Heart right ventricle (tissue), 16 donors: Measurements from ENCODE around the gene MXD1. TPM values are rescaled to one million over a fixed set of nuclear protein-coding genes. Genes with fewer than 3 reads are reported as not detected.

Source experiments
- ATAC-seq, 8 donors: fragments of 200-7000 bp; cut with Tn5 transposase; one replicate each; pipeline ENCODE4 v1.9.1; 2020; ENCODE audit warnings: mild to moderate bottlenecking in 8 of 8, moderate library complexity in 8 of 8, moderate number of reproducible peaks in 1 of 8
- DNase-seq, 2 donors: peaks; one replicate each; pipeline ENCODE4 v3.0.0-alpha.2; 2020
- H3K27ac ChIP-seq, 10 donors: fragments of 200-600 bp; sonication (generic) in 2 of 10; one replicate each; pipeline versions ENCODE4 v1.5.0 to v1.8.0; 2020 to 2022; ENCODE audit warnings: mild to moderate bottlenecking in 3 of 10
- H3K27me3 ChIP-seq, 7 donors: fragments of 200-600 bp; one replicate each; pipeline ENCODE4 v1.8.0; 2021 to 2022; ENCODE audit warnings: mild to moderate bottlenecking in 2 of 7
- H3K36me3 ChIP-seq, 9 donors: fragments of 200-600 bp; sonication (generic) in 1 of 9; one replicate each; pipeline versions ENCODE4 v1.5.0 to v1.8.0; 2020 to 2022; ENCODE audit warnings: mild to moderate bottlenecking in 2 of 9
- H3K4me1 ChIP-seq, 9 donors: fragments of 200-600 bp; sonication (generic) in 1 of 9; one replicate each; pipeline versions ENCODE4 v1.5.0 to v1.8.0; 2020 to 2022; ENCODE audit warnings: mild to moderate bottlenecking in 4 of 9
- H3K4me3 ChIP-seq, 10 donors: fragments of 200-600 bp; sonication (generic) in 2 of 10; one replicate each; pipeline versions ENCODE4 v1.5.0 to v1.8.0; 2020 to 2022; ENCODE audit warnings: mild to moderate bottlenecking in 7 of 10, moderate library complexity in 2 of 10
- H3K9me3 ChIP-seq, 11 donors: fragments of 200-600 bp in 10 of 11; sonication (generic) in 2 of 11; one replicate each; pipeline versions ENCODE4 v1.5.0 to v1.8.0; 2013 to 2022; ENCODE audit warnings: mild to moderate bottlenecking in 2 of 11, control low read depth in 1 of 11, moderate library complexity in 1 of 11
- WGBS, 2 donors: extraction: QIAGEN DNeasy Blood & Tissue Kit; methylation state at CpG; one replicate each; pipeline ENCODE4 v1.1.7; 2013; ENCODE audit warnings: inconsistent platforms in 1 of 2; 5-methylcytosine and 5-hydroxymethylcytosine counted together
- intact Hi-C, 10 donors: fragments of 100-400 bp; cut with DNase I; formaldehyde crosslinking; loops; one replicate each; pipeline versions ENCODE4 v1.11.1 to v1.14.2; 2022
- polyA plus RNA-seq, 2 donors: library from polyadenylated mRNA; stranded (reverse); fragments of 200-250 nt; gene quantifications; one replicate each; pipeline ENCODE4 v1.2.3, GENCODE V29; 2013
- total RNA-seq, 10 donors: library from RNA; stranded (reverse); fragmentation: NEBNext Ultra II Directional in 3 of 10; extraction: Animal tissue kit (Norgen Biotek cat#: 25700) in 3 of 10; gene quantifications; one replicate each; pipeline versions ENCODE4 v1.2.1 to v1.2.4, GENCODE V29; 2021 to 2023
- TF ChIP-seq, protein P1 (sequence below), 9 donors: fragments of 200-600 bp; sonication (generic) in 2 of 9; IDR thresholded peaks; one replicate each; pipeline versions ENCODE4 v1.5.0 to v1.8.0; 2021 to 2022; ENCODE audit warnings: antibody characterized with exemption in 9 of 9, mild to moderate bottlenecking in 5 of 9, moderate library complexity in 1 of 9
- donor health status: Arrhythmogenic right ventricular cardiomyopathy.
- donor health status: ischemic (EF 13 %, LVEDD 7.1; RV severe dilation, severe dysfunction).
- donor health status: healthy with polysubstance abuse.
- donor health status: DM: no; HTN: yes; CAD: no.
- donor health status: DM: no; HTN: no; CAD: no.
- donor health status: ischemic (EF 25% LVEDD 6.9; RV normal size, moderate dysfunction).
- donor health status: ischemic (EF 25% LVEDD 5.7; RV mildly dilated, moderate dysfunction).
- donor health status: healthy.
- donor health status: DM: yes; HTN: yes; CAD: no.
- donor health status: Ischemic cardiomyopathy.
- donor health status: ischemic (EF 35%, LVEDD 5.7; RV mildly dilated, moderate dysfunction).
- donor health status: nonischemic (EF 11% LVEDD 7.7; RV severe dilation, severe dysfunction).
- donor health status: DM: yes; HTN: yes; CAD: no.
- donor health status: PGD.
- donor health status: ischemic (EF 29% LVEDD 5.4; RV normal size, mild dysfunction).
- donor health status: nonischemic (EF 23%, LVEDD 6.1; RV moderate dilation, normal function).

The MXD1 gene
- total and polyA plus RNA-seq, 12 donors: 2.0 to 11.6 (median 5.9) TPM

GRCh38 chr2:69968609-69969008 lies 53.7 kb downstream of the MXD1 start:
- Histone ChIP-seq H3K9me3 (no peaks in the 10 kb centered on the region), H3K27ac (no peak overlapping the region), H3K36me3 (no peaks in the 10 kb centered on the region), H3K4me3 (no peak overlapping the region), H3K27me3 (no peaks in the 10 kb centered on the region), H3K4me1 (peaks cover 0 to 3% (median 0%) of the 10 kb centered on the region in 9 donors)
- WGBS, 2 donors: 88 to 90% methylated on average over 10 of the region's 10 CpGs
- ATAC-seq (no peak), DNase-seq (no peak)
- TF ChIP-seq, protein P1, sequence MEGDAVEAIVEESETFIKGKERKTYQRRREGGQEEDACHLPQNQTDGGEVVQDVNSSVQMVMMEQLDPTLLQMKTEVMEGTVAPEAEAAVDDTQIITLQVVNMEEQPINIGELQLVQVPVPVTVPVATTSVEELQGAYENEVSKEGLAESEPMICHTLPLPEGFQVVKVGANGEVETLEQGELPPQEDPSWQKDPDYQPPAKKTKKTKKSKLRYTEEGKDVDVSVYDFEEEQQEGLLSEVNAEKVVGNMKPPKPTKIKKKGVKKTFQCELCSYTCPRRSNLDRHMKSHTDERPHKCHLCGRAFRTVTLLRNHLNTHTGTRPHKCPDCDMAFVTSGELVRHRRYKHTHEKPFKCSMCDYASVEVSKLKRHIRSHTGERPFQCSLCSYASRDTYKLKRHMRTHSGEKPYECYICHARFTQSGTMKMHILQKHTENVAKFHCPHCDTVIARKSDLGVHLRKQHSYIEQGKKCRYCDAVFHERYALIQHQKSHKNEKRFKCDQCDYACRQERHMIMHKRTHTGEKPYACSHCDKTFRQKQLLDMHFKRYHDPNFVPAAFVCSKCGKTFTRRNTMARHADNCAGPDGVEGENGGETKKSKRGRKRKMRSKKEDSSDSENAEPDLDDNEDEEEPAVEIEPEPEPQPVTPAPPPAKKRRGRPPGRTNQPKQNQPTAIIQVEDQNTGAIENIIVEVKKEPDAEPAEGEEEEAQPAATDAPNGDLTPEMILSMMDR (IDR thresholded peaks at IDR 0.05): no peak
- intact Hi-C loops: no loop called here

DNA sequence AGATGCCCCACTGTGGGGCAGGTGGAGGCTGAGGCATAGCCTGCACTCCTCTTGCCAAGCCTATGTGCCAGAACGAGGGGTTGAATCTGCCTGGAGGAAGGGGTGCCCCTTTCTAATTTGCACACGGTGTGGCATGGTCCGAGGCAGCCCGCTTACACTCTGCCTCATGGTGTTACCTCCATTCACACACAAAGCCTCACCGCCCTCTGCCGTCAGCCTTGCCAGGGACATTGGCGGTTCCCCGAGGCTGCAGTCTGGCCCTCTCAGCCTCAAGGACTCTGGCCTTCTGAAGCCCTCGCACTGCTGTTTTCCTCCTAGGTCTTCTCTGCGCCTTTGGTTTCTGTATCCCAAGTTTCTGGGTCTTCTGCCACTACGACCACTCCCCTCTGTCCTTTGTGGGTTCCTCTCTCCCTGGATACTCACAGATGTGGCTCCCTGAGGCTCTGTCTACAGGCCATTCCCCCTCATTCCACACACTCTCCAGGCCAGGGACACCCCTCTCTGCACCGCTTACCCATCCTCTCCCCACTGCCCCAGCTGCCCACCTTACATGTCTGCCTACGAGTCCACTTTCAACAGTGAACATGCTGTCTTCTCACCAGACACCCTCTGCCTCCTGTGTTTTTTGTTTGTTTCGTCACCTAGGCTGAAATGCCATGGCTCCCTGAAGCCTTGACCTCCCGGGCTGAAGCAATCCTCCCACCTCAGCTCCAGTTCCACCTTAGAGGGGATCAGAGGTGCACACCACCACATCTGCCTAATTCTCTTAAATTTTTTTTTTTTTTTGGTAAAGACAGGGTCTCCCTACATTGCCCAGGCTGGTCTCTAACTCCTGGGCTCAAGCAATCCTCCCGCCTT lies 54.4 kb downstream of the MXD1 start:
- Histone ChIP-seq H3K4me1 (peaks cover 0 to 4% (median 0%) of the 10 kb centered on the region in 9 donors), H3K4me3 (no peak overlapping the region), H3K27ac (no peak overlapping the region), H3K27me3 (no peaks in the 10 kb centered on the region), H3K36me3 (no peaks in the 10 kb centered on the region), H3K9me3 (no peaks in the 10 kb centered on the region)
- TF ChIP-seq, protein P1 (IDR thresholded peaks at IDR 0.05): no peak
- intact Hi-C loops: no loop called here
- 91% methylated on average over 16 of the region's 16 CpGs for whole genome bisulfite sequencing, 2 donors
- no peak for ATAC-seq
- no peak for DNase-seq

GRCh38 chr2:69969991-69970390 lies 55.1 kb downstream of the MXD1 start:
- intact Hi-C loops: no loop called here
- Histone ChIP-seq H3K27me3 (no peaks in the 10 kb centered on the region), H3K27ac (no peak overlapping the region), H3K36me3 (no peaks in the 10 kb centered on the region), H3K9me3 (no peaks in the 10 kb centered on the region), H3K4me3 (no peak overlapping the region), H3K4me1 (peaks cover 0 to 6% (median 0%) of the 10 kb centered on the region in 9 donors)
- ATAC-seq: no peak
- no peak for DNase-seq
- TF ChIP-seq, protein P1 (IDR thresholded peaks at IDR 0.05): no peak
- 67 to 73% methylated on average over 4 of the region's 4 CpGs for WGBS, 2 donors

DNA sequence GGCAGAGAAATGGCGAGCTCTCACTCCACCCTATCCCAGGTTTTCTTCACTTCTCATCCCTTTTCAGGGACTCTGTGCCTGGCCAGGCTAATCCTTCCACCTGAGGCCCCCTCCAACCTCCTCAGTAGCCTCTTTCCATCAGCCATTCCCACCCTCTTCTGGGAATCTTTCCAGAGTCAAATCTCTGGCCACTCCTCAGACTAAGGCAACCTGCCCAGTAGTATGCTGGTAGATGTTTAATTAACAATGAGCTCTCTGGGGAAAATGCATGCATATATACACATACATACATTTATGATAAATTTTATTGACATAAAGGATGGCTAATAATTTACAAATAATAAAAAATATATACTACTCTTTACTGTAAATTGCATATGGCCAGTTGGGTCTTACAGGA lies 57.9 kb downstream of the MXD1 start:
- peaks cover 0 to 17% (median 0%) of the 10 kb centered on the region in 9 donors for H3K4me1 ChIP-seq
- H3K36me3 ChIP-seq: no peaks in the 10 kb centered on the region
- 94 to 97% methylated on average over 1 of the region's 1 CpG for WGBS, 2 donors
- no peaks in the 10 kb centered on the region for H3K9me3 ChIP-seq
- DNase-seq: no peak
- no peak for ATAC-seq
- no peaks in the 10 kb centered on the region for H3K27me3 ChIP-seq
- H3K4me3 ChIP-seq: no peak overlapping the region
- intact Hi-C loops: no loop called here
- no peak overlapping the region for H3K27ac ChIP-seq
- TF ChIP-seq, protein P1 (IDR thresholded peaks at IDR 0.05): no peak
